ENCODE measurements around the gene DOCK11.

The DOCK11 gene

GRCh38 chrX:118530219-118530911 lies 34.8 kb downstream of the DOCK11 start:
- H3K4me3 ChIP-seq (ENCODE audit: low read depth, low read length): no peak overlapping the region
- DNase-seq (ENCODE audit: low read depth): peak; percentile 33

GRCh38 chrX:118534716-118535493 lies 39.3 kb downstream of the DOCK11 start:
- DNase-seq (ENCODE audit: low read depth): peak; percentile 18
- TF ChIP-seq CTCF (conservative IDR thresholded peaks at IDR 0.05; ENCODE audit: low read depth, low read length): no peak
- no peak overlapping the region for H3K4me3 ChIP-seq (ENCODE audit: low read depth, low read length)

More at GRCh38 chrX:118530219-118530911, 34.8 kb downstream of the DOCK11 start:
- TF ChIP-seq CTCF (conservative IDR thresholded peaks at IDR 0.05; ENCODE audit: low read depth, low read length): no peak

- H3K4me3 ChIP-seq (ENCODE audit: low read depth, low read length): no peak overlapping the region
- TF ChIP-seq CTCF (conservative IDR thresholded peaks at IDR 0.05; ENCODE audit: low read depth, low read length): no peak
Observed at GRCh38 chrX:118536204-118536603, 40.6 kb downstream of the DOCK11 start.

GRCh38 chrX:118536687-118537461 lies 41.3 kb downstream of the DOCK11 start:
- DNase-seq (ENCODE audit: low read depth): peak; percentile 62
- peak; percentile 60 for TF ChIP-seq CTCF (conservative IDR thresholded peaks at IDR 0.05; ENCODE audit: low read depth, low read length)
- H3K4me3 ChIP-seq (ENCODE audit: low read depth, low read length): no peak overlapping the region

More at GRCh38 chrX:118536204-118536603, 40.6 kb downstream of the DOCK11 start:
- DNase-seq (ENCODE audit: low read depth): no peak

- TF ChIP-seq CTCF (conservative IDR thresholded peaks at IDR 0.05; ENCODE audit: low read depth, low read length): no peak
- H3K4me3 ChIP-seq (ENCODE audit: low read depth, low read length): no peak overlapping the region
- no peak for DNase-seq (ENCODE audit: low read depth)
Observed at GRCh38 chrX:118538386-118538785, 42.8 kb downstream of the DOCK11 start.

GRCh38 chrX:118540342-118540741 lies 44.7 kb downstream of the DOCK11 start:
- H3K4me3 ChIP-seq (ENCODE audit: low read depth, low read length): no peak overlapping the region
- TF ChIP-seq CTCF (conservative IDR thresholded peaks at IDR 0.05; ENCODE audit: low read depth, low read length): no peak

More at GRCh38 chrX:118540342-118540741, 44.7 kb downstream of the DOCK11 start:
- DNase-seq (ENCODE audit: low read depth): no peak

Measured in choroid plexus epithelial cell (primary cell).